ENCODE results near the gene PLXNB1.
"Not testable (repeated sequence)": the region's sequence is repeated elsewhere in the genome, so short reads cannot be mapped to it uniquely, and the experiment has no call there.

PLXNB1 gene

GRCh38 chr3:48429960-48430707 lies at the start of gene PLXNB1:
Gene PLXNB1, minus strand, starts transcription at chr3:48430086. Its CDS starts 5,475 bp downstream, at chr3:48424611.
- DNase-seq, result peak; percentile 78

GRCh38 chr3:48478626-48479555 lies 49.0 kb upstream of the PLXNB1 start:
- DNase-seq, result no peak

- no peak for DNase-seq
Measured at GRCh38 chr3:48477959-48478520, 48.2 kb upstream of the PLXNB1 start.

- no peak for DNase-seq
Measured at GRCh38 chr3:48476426-48477053, 46.7 kb upstream of the PLXNB1 start.

- no peak for DNase-seq
Measured at GRCh38 chr3:48475188-48475587, 45.3 kb upstream of the PLXNB1 start.

- DNase-seq, result no peak
Measured at GRCh38 chr3:48474619-48475018, 44.7 kb upstream of the PLXNB1 start.

- not testable (repeated sequence) for DNase-seq
Measured at GRCh38 chr3:48474031-48474430, 44.1 kb upstream of the PLXNB1 start.

- DNase-seq, result no peak
Measured at GRCh38 chr3:48473617-48473952, 43.7 kb upstream of the PLXNB1 start.

- DNase-seq, result peak; percentile 52
Measured at GRCh38 chr3:48472923-48473616, 43.2 kb upstream of the PLXNB1 start.

- no peak for DNase-seq
Measured at GRCh38 chr3:48472673-48472922, 42.7 kb upstream of the PLXNB1 start.

GRCh38 chr3:48470286-48470685 lies 40.4 kb upstream of the PLXNB1 start:
- no peak for DNase-seq

GRCh38 chr3:48469046-48469915 lies 39.4 kb upstream of the PLXNB1 start:
- DNase-seq, result no peak

- DNase-seq, result no peak
Measured at GRCh38 chr3:48468329-48468731, 38.4 kb upstream of the PLXNB1 start.

GRCh38 chr3:48467473-48468267 lies 37.8 kb upstream of the PLXNB1 start:
- DNase-seq, result no peak

- DNase-seq, result no peak
Measured at GRCh38 chr3:48467110-48467454, 37.2 kb upstream of the PLXNB1 start.

- no peak for DNase-seq
Measured at GRCh38 chr3:48466386-48467109, 36.7 kb upstream of the PLXNB1 start.

- DNase-seq, result peak; percentile 18
Measured at GRCh38 chr3:48465531-48466378, 35.9 kb upstream of the PLXNB1 start.

GRCh38 chr3:48465237-48465530 lies 35.3 kb upstream of the PLXNB1 start:
- DNase-seq, result no peak

GRCh38 chr3:48464713-48465221 lies 34.9 kb upstream of the PLXNB1 start:
- no peak for DNase-seq
